ENCODE data around the gene SENP7.
"Not testable (repeated sequence)": the region's sequence is repeated elsewhere in the genome, so short reads cannot be mapped to it uniquely, and the experiment has no call there.

The SENP7 gene

GRCh38 chr3:101512646-101513418, at the start of gene SENP7:
TSS of gene SENP7 (minus strand) at chr3:101513212. CDS start at chr3:101513130, 82 bp downstream.
- peak; percentile 95 for DNase-seq

- DNase-seq, result peak; percentile 97
Measured at GRCh38 chr3:101561630-101562328, 48.8 kb upstream of the SENP7 start, which contains the start of gene TRMT10C. TSS of gene TRMT10C (plus strand) at chr3:101561868. CDS start at chr3:101564782, 2,914 bp downstream.

GRCh38 chr3:101556064-101556463, 43.1 kb upstream of the SENP7 start:
- DNase-seq, result no peak

GRCh38 chr3:101553381-101553780, 40.4 kb upstream of the SENP7 start:
- not testable (repeated sequence) for DNase-seq

- DNase-seq, result not testable (repeated sequence)
Measured at GRCh38 chr3:101551359-101552081, 38.5 kb upstream of the SENP7 start.

GRCh38 chr3:101549473-101549872, 36.5 kb upstream of the SENP7 start:
- DNase-seq, result no peak

GRCh38 chr3:101548527-101549105, 35.6 kb upstream of the SENP7 start:
- DNase-seq, result no peak

GRCh38 chr3:101544161-101544850, 31.3 kb upstream of the SENP7 start:
- DNase-seq, result no peak

GRCh38 chr3:101542957-101543356, 29.9 kb upstream of the SENP7 start:
- DNase-seq, result no peak

GRCh38 chr3:101536955-101537354, 23.9 kb upstream of the SENP7 start:
- DNase-seq, result not testable (repeated sequence)

GRCh38 chr3:101536266-101536665, 23.3 kb upstream of the SENP7 start:
- peak; percentile 66 for DNase-seq

- no peak for DNase-seq
Measured at GRCh38 chr3:101535221-101535620, 22.2 kb upstream of the SENP7 start.

- no peak for DNase-seq
Measured at GRCh38 chr3:101533603-101533968, 20.6 kb upstream of the SENP7 start.

GRCh38 chr3:101532783-101533602, 20.0 kb upstream of the SENP7 start:
- DNase-seq, result no peak

- peak; percentile 49 for DNase-seq
Measured at GRCh38 chr3:101531473-101532086, 18.6 kb upstream of the SENP7 start.

GRCh38 chr3:101530686-101531047, 17.7 kb upstream of the SENP7 start:
- no peak for DNase-seq

GRCh38 chr3:101529816-101530685, 17.0 kb upstream of the SENP7 start:
- DNase-seq, result peak; percentile 97

- no peak for DNase-seq
Measured at GRCh38 chr3:101527906-101528305, 14.9 kb upstream of the SENP7 start.

GRCh38 chr3:101527441-101527840, 14.4 kb upstream of the SENP7 start:
- DNase-seq, result peak; percentile 71

GRCh38 chr3:101521211-101521701, 8.2 kb upstream of the SENP7 start:
- peak; percentile 59 for DNase-seq

All from hematopoietic multipotent progenitor cell treated with erythropoietin and hydrocortisone succinate and interleukin-3 and kit ligand, for 6 days (in vitro differentiated cells).